ENCODE data around the gene IL17RB.

DNA sequence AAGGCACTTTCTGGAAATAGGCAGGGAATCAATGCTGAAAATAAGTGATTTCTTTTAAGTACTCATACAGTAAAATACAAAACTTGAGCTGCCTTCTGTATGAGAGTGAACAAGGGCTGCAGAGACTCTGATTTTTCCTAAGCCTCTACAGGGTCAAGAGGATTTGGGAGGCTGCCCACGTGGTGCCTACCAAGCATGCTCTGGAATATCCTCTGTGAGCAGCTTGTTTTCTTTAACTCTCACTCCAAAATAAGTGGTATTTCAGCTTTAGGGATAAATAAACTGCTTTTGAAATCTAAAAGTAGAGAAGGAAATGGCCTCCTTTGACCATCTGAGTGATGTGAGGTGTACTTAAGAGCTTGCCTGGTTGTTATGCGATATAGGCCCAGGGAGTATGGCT is 53.4 kb downstream of the IL17RB start:
- TF ChIP-seq, protein P1, sequence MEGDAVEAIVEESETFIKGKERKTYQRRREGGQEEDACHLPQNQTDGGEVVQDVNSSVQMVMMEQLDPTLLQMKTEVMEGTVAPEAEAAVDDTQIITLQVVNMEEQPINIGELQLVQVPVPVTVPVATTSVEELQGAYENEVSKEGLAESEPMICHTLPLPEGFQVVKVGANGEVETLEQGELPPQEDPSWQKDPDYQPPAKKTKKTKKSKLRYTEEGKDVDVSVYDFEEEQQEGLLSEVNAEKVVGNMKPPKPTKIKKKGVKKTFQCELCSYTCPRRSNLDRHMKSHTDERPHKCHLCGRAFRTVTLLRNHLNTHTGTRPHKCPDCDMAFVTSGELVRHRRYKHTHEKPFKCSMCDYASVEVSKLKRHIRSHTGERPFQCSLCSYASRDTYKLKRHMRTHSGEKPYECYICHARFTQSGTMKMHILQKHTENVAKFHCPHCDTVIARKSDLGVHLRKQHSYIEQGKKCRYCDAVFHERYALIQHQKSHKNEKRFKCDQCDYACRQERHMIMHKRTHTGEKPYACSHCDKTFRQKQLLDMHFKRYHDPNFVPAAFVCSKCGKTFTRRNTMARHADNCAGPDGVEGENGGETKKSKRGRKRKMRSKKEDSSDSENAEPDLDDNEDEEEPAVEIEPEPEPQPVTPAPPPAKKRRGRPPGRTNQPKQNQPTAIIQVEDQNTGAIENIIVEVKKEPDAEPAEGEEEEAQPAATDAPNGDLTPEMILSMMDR (IDR thresholded peaks at IDR 0.05): no peak
- no peak for TF ChIP-seq POLR2A (IDR thresholded peaks at IDR 0.05)
